Heart right ventricle (tissue), 16 donors: ENCODE data around the gene GUCY2D. TPM values are rescaled to one million over a fixed set of nuclear protein-coding genes. Genes with fewer than 3 reads are reported as not detected.
A peak's percentile ranks its signal among the peaks of the same experiment; 100 is the strongest.

ENCODE experiments used
- ATAC-seq, 8 donors: fragments of 200-7000 bp; cut with Tn5 transposase; one replicate each; pipeline ENCODE4 v1.9.1; 2020; ENCODE audit warnings: mild to moderate bottlenecking in 8 of 8, moderate library complexity in 8 of 8, moderate number of reproducible peaks in 1 of 8
- DNase-seq, 2 donors: peaks; one replicate each; pipeline ENCODE4 v3.0.0-alpha.2; 2020
- H3K27ac ChIP-seq, 10 donors: fragments of 200-600 bp; sonication (generic) in 2 of 10; one replicate each; pipeline versions ENCODE4 v1.5.0 to v1.8.0; 2020 to 2022; ENCODE audit warnings: mild to moderate bottlenecking in 3 of 10
- H3K27me3 ChIP-seq, 7 donors: fragments of 200-600 bp; one replicate each; pipeline ENCODE4 v1.8.0; 2021 to 2022; ENCODE audit warnings: mild to moderate bottlenecking in 2 of 7
- H3K36me3 ChIP-seq, 9 donors: fragments of 200-600 bp; sonication (generic) in 1 of 9; one replicate each; pipeline versions ENCODE4 v1.5.0 to v1.8.0; 2020 to 2022; ENCODE audit warnings: mild to moderate bottlenecking in 2 of 9
- H3K4me1 ChIP-seq, 9 donors: fragments of 200-600 bp; sonication (generic) in 1 of 9; one replicate each; pipeline versions ENCODE4 v1.5.0 to v1.8.0; 2020 to 2022; ENCODE audit warnings: mild to moderate bottlenecking in 4 of 9
- H3K4me3 ChIP-seq, 10 donors: fragments of 200-600 bp; sonication (generic) in 2 of 10; one replicate each; pipeline versions ENCODE4 v1.5.0 to v1.8.0; 2020 to 2022; ENCODE audit warnings: mild to moderate bottlenecking in 7 of 10, moderate library complexity in 2 of 10
- H3K9me3 ChIP-seq, 11 donors: fragments of 200-600 bp in 10 of 11; sonication (generic) in 2 of 11; one replicate each; pipeline versions ENCODE4 v1.5.0 to v1.8.0; 2013 to 2022; ENCODE audit warnings: mild to moderate bottlenecking in 2 of 11, control low read depth in 1 of 11, moderate library complexity in 1 of 11
- WGBS, 2 donors: extraction: QIAGEN DNeasy Blood & Tissue Kit; methylation state at CpG; one replicate each; pipeline ENCODE4 v1.1.7; 2013; ENCODE audit warnings: inconsistent platforms in 1 of 2; 5-methylcytosine and 5-hydroxymethylcytosine counted together
- intact Hi-C, 10 donors: fragments of 100-400 bp; cut with DNase I; formaldehyde crosslinking; loops; one replicate each; pipeline versions ENCODE4 v1.11.1 to v1.14.2; 2022
- polyA plus RNA-seq, 2 donors: library from polyadenylated mRNA; stranded (reverse); fragments of 200-250 nt; gene quantifications; one replicate each; pipeline ENCODE4 v1.2.3, GENCODE V29; 2013
- total RNA-seq, 10 donors: library from RNA; stranded (reverse); fragmentation: NEBNext Ultra II Directional in 3 of 10; extraction: Animal tissue kit (Norgen Biotek cat#: 25700) in 3 of 10; gene quantifications; one replicate each; pipeline versions ENCODE4 v1.2.1 to v1.2.4, GENCODE V29; 2021 to 2023
- TF ChIP-seq, protein P1 (sequence below), 9 donors: fragments of 200-600 bp; sonication (generic) in 2 of 9; IDR thresholded peaks; one replicate each; pipeline versions ENCODE4 v1.5.0 to v1.8.0; 2021 to 2022; ENCODE audit warnings: antibody characterized with exemption in 9 of 9, mild to moderate bottlenecking in 5 of 9, moderate library complexity in 1 of 9
- donor health status: Arrhythmogenic right ventricular cardiomyopathy.
- donor health status: ischemic (EF 13 %, LVEDD 7.1; RV severe dilation, severe dysfunction).
- donor health status: healthy with polysubstance abuse.
- donor health status: DM: no; HTN: yes; CAD: no.
- donor health status: DM: no; HTN: no; CAD: no.
- donor health status: ischemic (EF 25% LVEDD 6.9; RV normal size, moderate dysfunction).
- donor health status: ischemic (EF 25% LVEDD 5.7; RV mildly dilated, moderate dysfunction).
- donor health status: healthy.
- donor health status: DM: yes; HTN: yes; CAD: no.
- donor health status: Ischemic cardiomyopathy.
- donor health status: ischemic (EF 35%, LVEDD 5.7; RV mildly dilated, moderate dysfunction).
- donor health status: nonischemic (EF 11% LVEDD 7.7; RV severe dilation, severe dysfunction).
- donor health status: DM: yes; HTN: yes; CAD: no.
- donor health status: PGD.
- donor health status: ischemic (EF 29% LVEDD 5.4; RV normal size, mild dysfunction).
- donor health status: nonischemic (EF 23%, LVEDD 6.1; RV moderate dilation, normal function).

GUCY2D gene
- total and polyA plus RNA-seq, 12 donors: 0.06 to 0.69 (median 0.36) TPM; not detected in 6

DNA sequence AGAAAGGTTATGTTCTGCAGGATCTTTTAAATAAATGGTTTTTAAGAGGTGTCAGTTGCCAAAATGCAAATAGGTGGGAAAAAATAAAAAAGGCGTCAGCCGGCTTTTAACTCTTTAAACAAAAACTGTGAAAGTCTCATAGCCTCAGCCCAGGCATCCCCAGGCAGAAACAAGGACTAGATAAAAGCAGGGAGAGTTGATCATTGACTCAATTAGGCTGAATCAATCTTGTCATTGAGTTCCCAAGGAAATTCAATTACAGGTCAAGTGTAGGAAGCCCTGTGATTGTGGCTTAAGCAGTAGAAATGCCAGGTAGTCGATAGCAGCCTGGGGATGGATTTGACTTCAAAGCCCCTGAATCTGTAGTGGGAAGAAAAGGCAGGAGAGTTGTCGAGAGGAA is 30.8 kb upstream of the GUCY2D start:
- no peak overlapping the region for H3K27ac ChIP-seq
- peaks cover 0 to 5% (median 0%) of the 10 kb centered on the region in 9 donors for H3K4me1 ChIP-seq
- ATAC-seq (no peak), DNase-seq (no peak)
- no peaks in the 10 kb centered on the region for H3K36me3 ChIP-seq
- no peak overlapping the region for H3K4me3 ChIP-seq
- TF ChIP-seq, protein P1, sequence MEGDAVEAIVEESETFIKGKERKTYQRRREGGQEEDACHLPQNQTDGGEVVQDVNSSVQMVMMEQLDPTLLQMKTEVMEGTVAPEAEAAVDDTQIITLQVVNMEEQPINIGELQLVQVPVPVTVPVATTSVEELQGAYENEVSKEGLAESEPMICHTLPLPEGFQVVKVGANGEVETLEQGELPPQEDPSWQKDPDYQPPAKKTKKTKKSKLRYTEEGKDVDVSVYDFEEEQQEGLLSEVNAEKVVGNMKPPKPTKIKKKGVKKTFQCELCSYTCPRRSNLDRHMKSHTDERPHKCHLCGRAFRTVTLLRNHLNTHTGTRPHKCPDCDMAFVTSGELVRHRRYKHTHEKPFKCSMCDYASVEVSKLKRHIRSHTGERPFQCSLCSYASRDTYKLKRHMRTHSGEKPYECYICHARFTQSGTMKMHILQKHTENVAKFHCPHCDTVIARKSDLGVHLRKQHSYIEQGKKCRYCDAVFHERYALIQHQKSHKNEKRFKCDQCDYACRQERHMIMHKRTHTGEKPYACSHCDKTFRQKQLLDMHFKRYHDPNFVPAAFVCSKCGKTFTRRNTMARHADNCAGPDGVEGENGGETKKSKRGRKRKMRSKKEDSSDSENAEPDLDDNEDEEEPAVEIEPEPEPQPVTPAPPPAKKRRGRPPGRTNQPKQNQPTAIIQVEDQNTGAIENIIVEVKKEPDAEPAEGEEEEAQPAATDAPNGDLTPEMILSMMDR (IDR thresholded peaks at IDR 0.05): no peak
- WGBS, 2 donors: 78 to 79% methylated on average over 4 of the region's 4 CpGs
- peaks cover 0 to 21% (median 8%) of the 10 kb centered on the region in 11 donors for H3K9me3 ChIP-seq
- peaks cover 0 to 7% (median 0%) of the 10 kb centered on the region in 7 donors for H3K27me3 ChIP-seq
- intact Hi-C loops: no loop called here

DNA sequence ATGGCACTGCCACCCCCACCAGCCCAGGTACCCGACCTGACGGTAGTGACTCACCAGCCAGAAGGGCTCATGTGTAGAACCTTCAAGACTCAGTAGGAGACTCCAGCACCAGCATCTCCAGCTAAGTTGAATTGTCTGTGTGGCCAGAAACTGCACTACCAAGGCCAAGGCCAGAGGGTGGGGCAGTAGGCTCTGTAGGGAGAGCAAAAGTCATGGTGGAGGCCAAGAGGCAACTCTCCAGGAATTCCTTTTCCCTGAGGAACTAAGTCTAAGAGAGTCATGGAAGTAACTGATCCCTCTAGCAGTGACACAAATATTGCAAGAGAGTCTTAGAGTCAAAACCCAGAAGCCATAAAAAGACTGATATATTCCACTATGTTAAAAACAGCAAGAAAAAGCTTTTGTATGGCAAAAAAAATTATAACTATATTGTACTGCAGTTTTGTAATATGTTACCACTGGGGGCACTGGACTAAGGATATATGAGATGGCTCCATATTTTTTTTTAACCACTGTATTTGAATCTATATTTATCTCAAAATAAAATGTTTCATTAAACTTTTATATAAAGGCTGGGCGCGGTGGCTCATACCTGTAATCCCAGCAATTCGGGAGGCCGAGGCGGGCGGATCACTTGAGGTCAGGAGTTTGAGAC is 30.2 kb upstream of the GUCY2D start:
- Histone ChIP-seq H3K4me1 (peaks cover 0 to 5% (median 0%) of the 10 kb centered on the region in 9 donors), H3K9me3 (peaks cover 0 to 21% (median 8%) of the 10 kb centered on the region in 11 donors), H3K27me3 (peaks cover 0 to 7% (median 0%) of the 10 kb centered on the region in 7 donors), H3K27ac (no peak overlapping the region), H3K36me3 (no peaks in the 10 kb centered on the region), H3K4me3 (no peak overlapping the region)
- TF ChIP-seq, protein P1 (IDR thresholded peaks at IDR 0.05): peak in 1 of 9 donors; percentile 15
- DNase-seq: peak in 1 of 2 donors; percentile 16
- WGBS, 2 donors: 94 to 95% methylated on average over 8 of the region's 8 CpGs
- intact Hi-C loops: no loop called here
- no peak for ATAC-seq

DNA sequence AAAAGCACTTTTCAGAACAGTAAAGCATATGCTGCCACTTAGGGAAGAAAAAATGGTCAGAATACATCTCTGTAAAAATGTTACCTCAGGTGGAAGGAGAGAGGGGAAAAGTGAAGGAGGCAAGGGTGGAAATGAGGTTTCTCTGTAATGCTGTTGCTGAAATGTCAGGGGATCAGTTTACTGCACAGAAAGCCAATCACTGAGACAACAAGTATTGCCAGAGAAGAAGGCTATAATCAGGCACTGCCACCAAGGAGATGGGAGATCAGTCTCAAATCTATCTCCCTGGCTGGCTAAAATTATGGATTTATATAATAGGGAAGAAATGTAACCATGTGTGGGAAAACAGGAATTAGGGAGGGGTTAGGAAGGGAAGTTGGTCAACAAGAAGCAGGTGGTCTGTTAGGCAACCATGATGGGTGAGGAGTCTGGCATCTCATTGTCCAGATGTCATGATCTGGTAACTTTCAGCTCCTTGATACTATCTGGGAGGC is 27.7 kb upstream of the GUCY2D start:
- TF ChIP-seq, protein P1 (IDR thresholded peaks at IDR 0.05): no peak
- no peak overlapping the region for H3K4me3 ChIP-seq
- H3K9me3 ChIP-seq: peaks cover 0 to 21% (median 8%) of the 10 kb centered on the region in 11 donors

DNA sequence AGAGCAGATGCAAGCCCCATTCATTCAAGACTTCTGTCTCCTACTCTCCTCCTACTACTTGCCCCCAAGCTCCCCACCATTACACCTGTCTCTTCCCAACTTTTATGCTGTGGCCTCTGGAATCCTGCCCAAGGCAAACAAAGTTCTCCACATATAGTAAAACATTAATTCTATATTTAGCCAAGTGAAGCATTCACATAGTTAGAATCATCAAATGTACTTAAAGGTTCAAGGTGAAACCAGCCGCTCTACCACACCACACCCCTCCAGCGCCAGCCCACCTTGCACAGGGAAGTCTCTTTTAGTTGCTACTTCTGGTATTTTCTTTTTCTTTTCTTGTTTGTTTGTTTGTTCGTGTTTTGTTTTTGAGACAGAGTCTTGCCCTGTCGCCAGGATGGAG is 25.4 kb upstream of the GUCY2D start:
- ATAC-seq (no peak), DNase-seq (no peak)
- Histone ChIP-seq H3K4me3 (no peak overlapping the region), H3K36me3 (no peaks in the 10 kb centered on the region), H3K27me3 (peaks cover 0 to 14% (median under 1%) of the 10 kb centered on the region in 7 donors), H3K27ac (no peak overlapping the region), H3K4me1 (peaks cover 0 to 2% (median 0%) of the 10 kb centered on the region in 9 donors), H3K9me3 (peaks cover 0 to 21% (median 8%) of the 10 kb centered on the region in 11 donors)
- 90 to 93% methylated on average over 4 of the region's 4 CpGs for WGBS, 2 donors
- TF ChIP-seq, protein P1 (IDR thresholded peaks at IDR 0.05): no peak
- intact Hi-C loops: loop anchor here in 1 of 10 donors (5.0 kb wide), 1 partner anchor 115 kb away; no protein-coding TSS in a partner anchor

More for the DNA sequence above, 27.7 kb upstream of the GUCY2D start:
- Histone ChIP-seq H3K36me3 (no peaks in the 10 kb centered on the region), H3K27me3 (peaks cover 0 to 7% (median 0%) of the 10 kb centered on the region in 7 donors), H3K4me1 (peaks cover 0 to under 1% (median 0%) of the 10 kb centered on the region in 9 donors), H3K27ac (no peak overlapping the region)
- DNase-seq (no peak), ATAC-seq (no peak)
- intact Hi-C loops: loop anchor here in 1 of 10 donors (5.0 kb wide), 1 partner anchor 112 kb away; no protein-coding TSS in a partner anchor
